ENCODE data around the gene CDH13.

CDH13 gene

DNA sequence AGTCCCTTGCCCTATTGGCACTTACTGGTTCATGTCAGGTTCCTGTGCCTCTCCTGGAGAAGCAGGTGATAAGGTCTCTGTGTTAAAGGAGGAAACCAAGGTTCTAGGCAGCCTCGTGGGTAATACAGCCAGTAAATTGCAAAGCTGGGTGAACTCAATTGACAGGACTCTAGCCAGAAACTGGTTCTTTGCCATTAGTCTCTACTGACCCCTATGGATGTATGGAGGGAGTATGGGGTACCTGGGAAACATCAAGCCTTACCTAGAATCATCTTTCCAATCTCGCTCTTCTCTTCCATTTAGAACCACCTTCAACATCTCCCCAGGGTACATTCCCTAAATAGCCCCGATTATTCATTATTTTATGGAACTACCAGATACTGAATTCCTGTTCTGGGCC is 169.3 kb downstream of the CDH13 start:
- DNase-seq = no peak
- Histone ChIP-seq H3K4me1 (ENCODE audit: control insufficient read depth, insufficient read depth, low read depth, low read length) (no peaks in the 10 kb centered on the region), H2BK5ac (ENCODE audit: low read depth, low read length, poor library complexity, severe bottlenecking) (no peak overlapping the region), H2AFZ (ENCODE audit: low read depth, low read length) (no peak overlapping the region), H3K14ac (ENCODE audit: low read length in 2 of 2) (no peak overlapping the region), H2AK5ac (ENCODE audit: low read length, severe bottlenecking) (no peak overlapping the region), H3K4me3 (ENCODE audit: insufficient read depth in 1 of 2, low read depth in 1 of 2, low read length in 2 of 2) (no peak overlapping the region), H3K23ac (ENCODE audit: low read length in 2 of 2) (no peak overlapping the region), H3K27me3 (ENCODE audit: control insufficient read depth in 1 of 2, insufficient read depth in 1 of 2, low read length in 2 of 2) (no peaks in the 10 kb centered on the region), H3K4me2 (ENCODE audit: low read length, poor library complexity, severe bottlenecking) (no peak overlapping the region), H4K91ac (ENCODE audit: low read length) (no peak overlapping the region), H4K8ac (ENCODE audit: low read length) (no peak overlapping the region), H3K18ac (ENCODE audit: low read depth in 1 of 2, low read length in 2 of 2) (no peak overlapping the region), H2BK120ac (ENCODE audit: low read depth, low read length) (no peak overlapping the region), H3K36me3 (ENCODE audit: control insufficient read depth in 1 of 2, insufficient read depth in 2 of 2, low read depth in 1 of 2, low read length in 2 of 2) (peaks cover 0 to 4% of the 10 kb centered on the region in 2 experiments), H3K79me1 (replicated peaks; ENCODE audit: low read length, poor library complexity, severe bottlenecking) (peaks cover 6% of the 10 kb centered on the region), H3K9me3 (ENCODE audit: control insufficient read depth, low read length) (no peaks in the 10 kb centered on the region), H2BK15ac (ENCODE audit: low read depth, poor library complexity, severe bottlenecking) (no peak overlapping the region), H2BK12ac (ENCODE audit: low read length in 2 of 2) (no peak overlapping the region), H3K4ac (ENCODE audit: low read depth in 1 of 2, low read length in 2 of 2) (no peak overlapping the region), H3K9ac (ENCODE audit: low read length) (no peak overlapping the region), H3K27ac (ENCODE audit: low read length, poor library complexity, severe bottlenecking) (no peak overlapping the region)
- WGBS = 83% methylated on average over 3 of the region's 3 CpGs

DNA sequence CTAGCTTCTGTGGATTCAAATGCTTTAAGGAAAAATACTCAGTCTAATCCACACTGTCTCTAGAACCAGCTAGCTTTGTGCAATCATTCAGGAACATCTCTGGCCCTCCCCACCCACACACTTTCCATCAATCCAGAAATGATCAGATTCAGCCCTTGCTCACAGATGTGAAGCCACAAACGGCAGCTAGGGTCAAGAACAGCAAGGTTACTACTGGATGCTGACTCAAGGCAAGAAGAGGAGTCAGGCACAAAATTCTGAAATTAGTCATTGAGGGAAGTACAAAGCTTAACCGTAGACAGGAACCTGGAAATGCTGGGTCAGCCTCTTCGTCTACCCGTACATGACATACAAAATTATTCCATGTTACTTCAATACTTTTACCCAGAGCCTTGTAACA is 174.6 kb downstream of the CDH13 start:
- H2BK120ac ChIP-seq (ENCODE audit: low read depth, low read length) = no peak overlapping the region
- H3K27ac ChIP-seq (ENCODE audit: low read length, poor library complexity, severe bottlenecking) = no peak overlapping the region
- no peak overlapping the region for H2BK5ac ChIP-seq (ENCODE audit: low read depth, low read length, poor library complexity, severe bottlenecking)
- H3K14ac ChIP-seq (ENCODE audit: low read length in 2 of 2) = no peak overlapping the region
- no peak overlapping the region for H3K4me3 ChIP-seq (ENCODE audit: insufficient read depth in 1 of 2, low read depth in 1 of 2, low read length in 2 of 2)
- no peak overlapping the region for H3K18ac ChIP-seq (ENCODE audit: low read depth in 1 of 2, low read length in 2 of 2)
- no peak overlapping the region for H3K23ac ChIP-seq (ENCODE audit: low read length in 2 of 2)
- H2AK5ac ChIP-seq (ENCODE audit: low read length, severe bottlenecking) = no peak overlapping the region
- H3K27me3 ChIP-seq (ENCODE audit: control insufficient read depth in 1 of 2, insufficient read depth in 1 of 2, low read length in 2 of 2) = no peaks in the 10 kb centered on the region
- no peak overlapping the region for H2AFZ ChIP-seq (ENCODE audit: low read depth, low read length)
- no peak overlapping the region for H2BK15ac ChIP-seq (ENCODE audit: low read depth, poor library complexity, severe bottlenecking)
- H2BK12ac ChIP-seq (ENCODE audit: low read length in 2 of 2) = no peak overlapping the region
- no peaks in the 10 kb centered on the region for H3K9me3 ChIP-seq (ENCODE audit: control insufficient read depth, low read length)
- H3K4me1 ChIP-seq (ENCODE audit: control insufficient read depth, insufficient read depth, low read depth, low read length) = no peaks in the 10 kb centered on the region
- no peak overlapping the region for H3K4me2 ChIP-seq (ENCODE audit: low read length, poor library complexity, severe bottlenecking)
- H3K9ac ChIP-seq (ENCODE audit: low read length) = no peak overlapping the region
- H3K4ac ChIP-seq (ENCODE audit: low read depth in 1 of 2, low read length in 2 of 2) = no peak overlapping the region
- H4K8ac ChIP-seq (ENCODE audit: low read length) = no peak overlapping the region
- no peaks in the 10 kb centered on the region for H3K36me3 ChIP-seq (ENCODE audit: control insufficient read depth in 1 of 2, insufficient read depth in 2 of 2, low read depth in 1 of 2, low read length in 2 of 2)
- H4K91ac ChIP-seq (ENCODE audit: low read length) = no peak overlapping the region
- DNase-seq = peak; percentile 9
- WGBS = 65% methylated on average over 1 of the region's 4 CpGs
- H3K79me1 ChIP-seq (replicated peaks; ENCODE audit: low read length, poor library complexity, severe bottlenecking) = peaks cover 7% of the 10 kb centered on the region

DNA sequence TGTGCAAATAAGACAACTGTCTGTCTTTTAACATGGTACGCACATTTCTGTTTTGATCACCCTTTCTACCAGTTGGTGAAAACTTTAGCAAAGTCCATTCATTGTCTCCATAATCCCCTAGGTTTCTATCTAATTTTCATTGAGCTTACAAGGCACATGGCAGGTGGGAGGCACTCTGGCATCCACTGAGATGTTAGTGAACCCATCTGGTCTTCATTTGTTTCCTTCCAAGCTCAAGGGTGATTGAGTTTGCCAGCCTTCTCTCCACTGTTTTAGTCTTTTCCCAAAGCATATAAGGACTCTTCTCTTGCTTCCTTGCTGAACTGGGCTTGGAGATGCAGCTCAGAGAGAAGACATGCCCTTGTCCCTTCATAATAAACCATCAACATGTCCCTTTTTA is 179.1 kb downstream of the CDH13 start:
- Histone ChIP-seq H3K4me1 (ENCODE audit: control insufficient read depth, insufficient read depth, low read depth, low read length) (no peaks in the 10 kb centered on the region), H3K27me3 (ENCODE audit: control insufficient read depth in 1 of 2, insufficient read depth in 1 of 2, low read length in 2 of 2) (no peaks in the 10 kb centered on the region), H3K18ac (ENCODE audit: low read depth in 1 of 2, low read length in 2 of 2) (no peak overlapping the region), H3K9me3 (ENCODE audit: control insufficient read depth, low read length) (no peaks in the 10 kb centered on the region), H2BK15ac (ENCODE audit: low read depth, poor library complexity, severe bottlenecking) (no peak overlapping the region), H3K27ac (ENCODE audit: low read length, poor library complexity, severe bottlenecking) (no peak overlapping the region), H3K4me2 (ENCODE audit: low read length, poor library complexity, severe bottlenecking) (no peak overlapping the region), H3K36me3 (ENCODE audit: control insufficient read depth in 1 of 2, insufficient read depth in 2 of 2, low read depth in 1 of 2, low read length in 2 of 2) (no peaks in the 10 kb centered on the region), H2AFZ (ENCODE audit: low read depth, low read length) (no peak overlapping the region), H2BK120ac (ENCODE audit: low read depth, low read length) (no peak overlapping the region), H3K4ac (ENCODE audit: low read depth in 1 of 2, low read length in 2 of 2) (no peak overlapping the region), H3K9ac (ENCODE audit: low read length) (no peak overlapping the region), H2BK12ac (ENCODE audit: low read length in 2 of 2) (no peak overlapping the region), H3K14ac (ENCODE audit: low read length in 2 of 2) (no peak overlapping the region), H3K23ac (ENCODE audit: low read length in 2 of 2) (no peak overlapping the region), H2BK5ac (ENCODE audit: low read depth, low read length, poor library complexity, severe bottlenecking) (no peak overlapping the region), H4K91ac (ENCODE audit: low read length) (no peak overlapping the region), H3K4me3 (ENCODE audit: insufficient read depth in 1 of 2, low read depth in 1 of 2, low read length in 2 of 2) (no peak overlapping the region), H4K8ac (ENCODE audit: low read length) (no peak overlapping the region), H2AK5ac (ENCODE audit: low read length, severe bottlenecking) (no peak overlapping the region), H3K79me1 (replicated peaks; ENCODE audit: low read length, poor library complexity, severe bottlenecking) (peaks cover 13% of the 10 kb centered on the region)
- 100% methylated on average over 1 of the region's 1 CpG for WGBS
- no peak for DNase-seq

DNA sequence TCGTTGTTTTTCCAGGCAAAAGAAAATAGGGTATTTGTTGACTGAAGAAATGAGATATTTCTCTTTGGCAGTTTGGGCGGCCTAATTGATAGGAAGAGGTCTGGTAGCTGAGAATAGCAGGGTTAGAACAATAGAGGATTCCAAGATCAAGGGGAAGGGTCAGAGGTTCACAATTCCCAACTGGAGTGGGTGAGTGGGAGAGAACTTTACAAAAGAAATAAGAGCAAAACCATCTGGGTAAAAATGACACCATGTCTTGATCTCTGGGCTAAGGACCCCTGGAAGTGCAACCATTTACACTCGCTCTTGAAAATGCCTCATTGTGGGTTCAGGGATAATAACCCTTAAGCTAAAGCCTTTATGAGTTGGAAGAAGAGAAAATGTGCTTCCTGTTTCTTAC is 180.5 kb downstream of the CDH13 start:
- peak overlapping the region; percentile 13 for H3K4me2 ChIP-seq (ENCODE audit: low read length, poor library complexity, severe bottlenecking)
- no peak overlapping the region for H3K4me3 ChIP-seq (ENCODE audit: insufficient read depth in 1 of 2, low read depth in 1 of 2, low read length in 2 of 2)
- no peak overlapping the region for H3K9ac ChIP-seq (ENCODE audit: low read length)
- H3K4ac ChIP-seq (ENCODE audit: low read depth in 1 of 2, low read length in 2 of 2) = no peak overlapping the region
- H2BK12ac ChIP-seq (ENCODE audit: low read length in 2 of 2) = no peak overlapping the region
- H3K23ac ChIP-seq (ENCODE audit: low read length in 2 of 2) = no peak overlapping the region
- no peaks in the 10 kb centered on the region for H3K36me3 ChIP-seq (ENCODE audit: control insufficient read depth in 1 of 2, insufficient read depth in 2 of 2, low read depth in 1 of 2, low read length in 2 of 2)
- no peak overlapping the region for H2BK5ac ChIP-seq (ENCODE audit: low read depth, low read length, poor library complexity, severe bottlenecking)
- no peak overlapping the region for H4K8ac ChIP-seq (ENCODE audit: low read length)
- no peaks in the 10 kb centered on the region for H3K9me3 ChIP-seq (ENCODE audit: control insufficient read depth, low read length)
- peaks cover 10% of the 10 kb centered on the region for H3K79me1 ChIP-seq (replicated peaks; ENCODE audit: low read length, poor library complexity, severe bottlenecking)
- H2AFZ ChIP-seq (ENCODE audit: low read depth, low read length) = no peak overlapping the region
- H3K18ac ChIP-seq (ENCODE audit: low read depth in 1 of 2, low read length in 2 of 2) = no peak overlapping the region
- H3K27me3 ChIP-seq (ENCODE audit: control insufficient read depth in 1 of 2, insufficient read depth in 1 of 2, low read length in 2 of 2) = no peaks in the 10 kb centered on the region
- H3K4me1 ChIP-seq (ENCODE audit: control insufficient read depth, insufficient read depth, low read depth, low read length) = no peaks in the 10 kb centered on the region
- no peak overlapping the region for H2AK5ac ChIP-seq (ENCODE audit: low read length, severe bottlenecking)
- DNase-seq = no peak
- WGBS = 94% methylated on average over 3 of the region's 3 CpGs
- H3K14ac ChIP-seq (ENCODE audit: low read length in 2 of 2) = no peak overlapping the region
- H2BK15ac ChIP-seq (ENCODE audit: low read depth, poor library complexity, severe bottlenecking) = no peak overlapping the region
- H4K91ac ChIP-seq (ENCODE audit: low read length) = no peak overlapping the region
- H2BK120ac ChIP-seq (ENCODE audit: low read depth, low read length) = no peak overlapping the region
- no peak overlapping the region for H3K27ac ChIP-seq (ENCODE audit: low read length, poor library complexity, severe bottlenecking)
